Activated CD4-positive, CD25-positive, alpha-beta regulatory T cell treated with anti-CD3 and anti-CD28 coated beads, Interleukin-2, amount 50 U/mL, for 24 hours (primary cell): Measurements from ENCODE around the gene ABR.
"Not testable (repeated sequence)": the region's sequence is repeated elsewhere in the genome, so short reads cannot be mapped to it uniquely, and the experiment has no call there.

Source experiments
- ATAC-seq, 2 donors: fragments of 150-1000 bp; cut with Tn5 transposase; one replicate each; pipeline ENCODE4 v1.10.0; 2021; ENCODE audit warnings: mild to moderate bottlenecking in 1 of 2, moderate library complexity in 1 of 2

Gene ABR

DNA sequence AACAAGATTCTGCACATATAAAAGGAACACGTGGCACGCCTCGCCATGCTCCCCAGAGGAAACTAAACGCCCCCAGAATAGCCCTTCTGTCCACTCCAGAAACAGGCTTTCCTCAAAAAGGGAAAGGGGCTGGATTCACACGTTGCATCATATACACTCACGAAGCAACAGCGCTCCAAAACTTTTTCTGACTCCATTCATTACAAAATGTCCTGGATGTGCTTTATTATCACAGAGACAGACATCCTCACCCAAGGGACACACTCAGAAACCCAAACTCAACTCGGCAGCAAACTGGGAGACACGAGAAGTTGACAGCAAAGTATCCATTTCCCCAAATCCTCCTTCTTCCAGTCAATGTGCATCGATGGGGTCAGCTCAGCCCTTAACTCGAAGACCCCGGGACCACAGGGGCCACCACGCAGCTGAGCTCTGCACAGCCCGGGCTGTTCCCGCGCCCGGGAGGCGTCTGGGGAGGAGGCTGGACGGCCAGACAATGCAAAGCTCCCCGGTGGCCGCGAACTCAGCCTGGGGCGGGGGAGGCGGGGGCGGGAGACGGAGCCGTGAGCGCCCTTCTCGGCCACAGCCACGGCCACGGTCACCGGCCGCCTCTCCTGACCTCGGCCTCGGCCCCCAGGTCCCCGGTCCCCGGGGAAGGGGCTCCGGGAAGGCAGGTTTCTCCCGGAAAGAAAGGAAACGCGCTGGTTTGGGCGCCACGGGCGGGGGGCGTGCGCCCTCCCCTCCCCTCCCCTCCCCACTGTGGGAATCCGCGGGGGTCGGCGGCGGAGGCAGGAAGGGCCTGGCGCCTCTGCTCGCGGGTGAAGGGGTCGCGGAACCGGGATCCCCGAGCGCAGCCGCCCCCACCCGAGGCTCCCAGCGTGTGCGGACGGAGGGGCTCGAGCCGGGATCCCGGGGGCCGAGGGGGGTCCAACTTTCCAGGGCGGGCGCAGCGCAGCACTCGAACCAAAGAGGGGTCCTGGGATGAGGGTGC is 201.4 kb downstream of the ABR start:
- no peak for ATAC-seq

DNA sequence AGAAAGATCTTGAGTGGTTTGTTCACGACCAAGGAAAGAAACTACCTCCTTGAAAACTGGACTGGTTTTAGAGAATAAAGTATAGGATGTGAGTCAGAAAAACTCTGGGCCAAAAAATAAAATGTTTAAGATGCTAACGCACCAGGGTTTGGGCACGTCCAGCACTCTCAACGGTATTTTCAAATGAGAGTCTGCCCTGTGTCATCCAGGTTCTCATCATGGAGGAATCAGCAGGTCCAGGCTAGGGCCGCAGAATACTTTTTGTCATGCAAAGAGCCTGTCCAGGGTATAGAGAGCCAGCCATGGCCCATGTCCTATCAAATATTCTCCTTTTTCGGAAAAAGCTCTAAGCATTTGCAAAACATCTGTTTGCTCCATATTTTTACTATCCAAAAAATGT is 202.6 kb downstream of the ABR start:
- no peak for ATAC-seq

DNA sequence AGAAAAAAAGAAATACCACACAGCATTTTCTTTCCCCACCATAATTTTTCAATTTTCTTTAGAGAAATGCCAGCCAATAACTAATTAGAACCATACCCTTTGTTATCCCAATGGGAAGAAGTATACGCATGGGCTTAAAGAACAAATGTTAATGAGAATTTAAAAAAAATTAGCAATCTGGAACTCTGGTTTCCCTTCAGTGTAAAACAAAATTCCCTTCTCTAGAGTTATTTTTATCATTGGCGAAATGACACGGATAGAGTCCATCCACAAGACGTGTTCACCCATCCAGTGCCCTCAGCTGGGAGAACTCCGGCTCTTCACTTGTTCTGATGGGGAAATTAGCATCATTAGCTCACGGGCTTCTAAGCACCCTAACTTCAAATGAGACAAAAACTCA is 203.5 kb downstream of the ABR start:
- ATAC-seq = no peak

DNA sequence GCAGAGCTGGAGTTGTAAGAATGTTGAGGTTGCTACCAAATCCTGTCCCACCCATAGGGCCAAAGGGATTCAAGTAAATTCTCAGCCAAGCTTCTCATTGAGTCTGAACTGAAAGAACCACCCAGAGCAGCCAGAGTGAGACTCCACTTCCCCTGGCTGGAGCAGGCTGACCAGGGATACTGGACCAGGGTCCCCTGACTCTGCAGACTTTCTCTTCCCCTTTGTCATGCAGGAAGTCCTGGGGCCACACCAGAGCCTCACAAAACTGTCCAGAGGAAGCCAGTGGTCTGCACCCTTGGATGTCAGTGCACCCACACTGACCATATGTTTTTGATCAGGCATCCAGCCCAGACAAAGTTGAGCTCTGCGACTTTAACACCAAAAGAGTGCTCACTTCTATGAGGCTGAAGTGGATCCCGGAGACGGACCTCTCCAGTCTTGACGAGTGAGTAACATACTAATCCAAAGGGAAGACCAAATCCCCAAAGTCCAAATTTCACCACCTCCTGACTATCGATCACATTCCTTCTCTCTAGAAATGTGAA is 204.3 kb downstream of the ABR start:
- ATAC-seq = no peak

DNA sequence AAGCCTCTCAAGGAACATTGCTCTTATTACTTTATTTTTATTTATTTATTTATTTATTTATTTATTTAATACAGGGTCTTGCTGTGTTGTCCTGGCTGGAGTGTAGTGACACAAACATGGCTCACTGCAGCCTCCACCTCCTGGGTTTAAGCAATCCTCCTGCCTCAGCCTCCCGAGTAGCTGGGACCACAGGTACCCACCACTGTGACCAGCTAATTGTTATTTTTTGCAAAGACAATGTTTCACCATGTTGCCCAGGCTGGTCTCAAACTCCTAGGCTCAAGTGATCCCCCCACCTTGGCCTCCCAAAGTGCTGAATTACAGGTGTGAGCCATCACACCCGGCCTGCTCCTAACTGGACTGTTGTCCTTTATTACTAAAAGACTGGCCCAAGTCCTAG is 205.0 kb downstream of the ABR start:
- ATAC-seq = not testable (repeated sequence)

DNA sequence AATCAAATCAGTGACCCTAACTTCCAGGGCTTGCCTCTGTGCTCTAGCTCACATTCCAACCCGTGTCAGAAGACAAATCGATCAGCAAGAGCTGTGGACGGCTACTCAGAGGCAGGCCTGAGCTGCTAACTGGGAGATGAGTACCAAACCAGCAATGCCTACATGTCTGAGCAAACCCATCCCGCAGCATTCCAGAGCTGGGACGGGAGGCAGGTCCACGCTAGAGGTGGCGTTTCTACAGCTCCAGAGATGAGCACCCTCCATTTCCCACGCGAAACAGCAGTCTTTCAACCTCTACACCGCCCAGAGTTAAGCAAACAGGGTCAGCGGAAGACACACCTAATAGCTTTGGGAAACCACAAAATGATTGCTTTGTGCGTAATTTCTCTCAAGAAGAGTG is 206.7 kb downstream of the ABR start:
- no peak for ATAC-seq

DNA sequence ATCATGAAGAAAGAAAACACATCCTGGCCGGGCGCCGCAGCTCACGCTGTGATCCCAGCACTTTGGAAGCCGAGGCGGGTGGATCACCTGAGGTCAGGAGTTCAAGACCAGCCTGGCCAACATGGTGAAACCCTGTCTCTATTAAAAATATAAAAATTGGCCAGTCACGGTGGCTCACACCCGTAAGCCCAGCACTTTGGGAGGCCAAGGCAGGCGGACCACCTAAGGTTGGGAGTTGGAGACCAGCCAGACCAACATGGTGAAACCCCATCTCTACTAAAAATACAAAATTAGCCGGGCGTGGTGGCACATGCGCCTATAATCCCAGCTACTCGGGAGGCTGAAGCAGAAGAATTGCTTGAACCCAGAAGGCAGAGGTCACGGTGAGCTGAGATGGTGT is 207.9 kb downstream of the ABR start:
- ATAC-seq = not testable (repeated sequence)

DNA sequence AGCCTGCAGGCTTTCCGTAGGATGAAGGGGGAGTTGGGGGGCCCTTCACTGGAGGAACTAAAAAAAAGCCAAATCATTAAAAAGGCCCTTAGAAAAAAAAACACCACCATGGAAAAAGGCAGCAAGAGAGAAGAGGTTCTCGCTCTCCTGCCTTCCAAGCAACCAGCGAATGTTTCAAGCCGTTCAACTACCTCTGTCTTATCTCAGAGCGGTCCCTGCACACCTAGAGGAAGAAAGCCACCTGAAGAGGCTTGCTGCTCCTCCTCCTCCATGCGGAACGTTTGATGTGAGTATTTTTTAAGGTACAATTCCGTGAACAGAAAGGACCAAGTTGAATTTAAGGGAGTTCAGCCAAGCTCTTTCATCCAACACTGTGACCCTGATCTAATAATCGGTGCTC is 209.4 kb downstream of the ABR start:
- ATAC-seq = no peak

DNA sequence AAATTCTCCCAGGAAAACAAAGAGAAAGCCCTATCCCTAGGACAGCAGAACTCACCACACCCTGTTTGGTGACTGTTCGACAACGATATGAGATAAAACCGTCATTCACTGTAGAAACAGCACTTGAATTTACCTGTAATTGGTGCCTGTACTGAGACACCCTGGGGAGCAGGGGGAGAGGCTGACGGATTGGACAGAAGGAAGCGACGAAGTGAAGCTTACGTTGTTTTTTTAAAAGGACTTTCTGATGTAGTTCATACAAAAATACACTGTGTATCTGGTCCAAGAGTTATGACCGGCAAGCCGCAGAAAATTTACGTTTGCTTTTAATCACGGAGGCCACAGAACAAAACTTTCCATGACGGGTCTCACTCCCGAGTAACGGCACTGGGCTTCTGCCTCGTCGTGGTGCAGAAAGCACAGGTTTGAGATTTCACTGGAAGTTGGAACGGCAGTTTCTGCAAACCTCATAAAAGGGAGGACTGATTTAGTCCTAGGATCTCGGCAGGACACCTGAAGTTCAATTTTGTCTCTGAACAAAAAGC is 209.9 kb downstream of the ABR start:
- ATAC-seq = no peak

DNA sequence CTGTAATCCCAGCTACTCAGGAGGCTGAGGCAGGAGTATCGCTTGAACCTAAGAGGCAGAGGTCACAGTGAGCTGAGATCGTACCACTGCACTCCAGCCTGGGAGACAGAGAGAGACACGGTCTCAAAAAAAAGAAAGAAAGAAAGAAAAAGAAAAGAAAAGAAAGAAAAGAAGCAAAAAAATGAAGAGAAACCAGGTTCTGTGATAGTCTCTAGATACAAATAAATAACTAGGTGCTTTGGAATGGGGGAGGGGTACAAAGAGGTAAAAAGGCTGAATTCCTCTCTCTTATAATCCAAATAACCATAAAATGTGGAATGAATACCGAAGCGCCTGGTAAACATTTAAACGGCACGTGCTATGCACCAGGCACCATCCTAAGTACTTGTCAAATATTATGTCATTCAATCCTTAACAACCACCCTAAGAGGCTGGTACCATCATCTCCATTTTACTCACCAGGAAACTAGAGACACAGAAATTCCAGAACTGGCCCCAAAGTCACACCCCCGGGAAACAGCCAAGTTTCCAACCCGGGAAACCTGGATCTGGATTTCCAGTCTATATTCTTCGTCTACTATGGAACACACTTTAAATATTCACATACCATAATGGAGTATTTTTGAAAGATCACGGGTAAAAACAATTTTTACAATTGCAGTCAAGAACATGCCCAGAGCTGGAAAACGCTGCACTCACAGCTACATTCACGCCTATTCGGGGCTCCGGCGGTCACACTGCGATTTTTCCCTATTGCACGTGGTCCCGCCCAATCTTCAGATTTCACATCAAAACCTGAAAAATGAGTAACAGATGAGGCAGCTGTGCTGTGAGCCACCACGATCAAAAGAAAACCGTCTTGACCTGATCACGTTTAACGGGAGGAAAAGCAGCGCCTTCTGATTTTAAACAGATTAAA is 210.7 kb downstream of the ABR start:
- ATAC-seq = no peak

DNA sequence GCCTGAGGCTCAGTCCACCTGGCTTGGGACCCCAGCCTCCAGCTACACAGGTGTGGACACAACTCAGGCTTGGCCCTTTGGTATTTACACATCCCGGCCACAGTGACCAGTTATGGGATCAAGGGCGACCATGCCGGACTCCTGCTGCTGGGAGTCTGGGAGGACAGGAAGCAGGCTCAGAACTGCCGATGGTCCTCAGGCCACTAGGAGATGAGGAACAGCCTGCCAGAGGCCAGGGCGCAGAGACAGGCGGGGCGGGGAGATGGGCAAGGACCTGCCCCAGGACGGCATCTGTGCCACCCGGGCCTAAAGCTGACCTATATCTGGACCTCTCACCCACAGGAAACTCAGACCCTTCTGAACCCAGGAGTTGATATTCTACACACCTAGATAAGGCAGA is 212.7 kb downstream of the ABR start:
- no peak for ATAC-seq

DNA sequence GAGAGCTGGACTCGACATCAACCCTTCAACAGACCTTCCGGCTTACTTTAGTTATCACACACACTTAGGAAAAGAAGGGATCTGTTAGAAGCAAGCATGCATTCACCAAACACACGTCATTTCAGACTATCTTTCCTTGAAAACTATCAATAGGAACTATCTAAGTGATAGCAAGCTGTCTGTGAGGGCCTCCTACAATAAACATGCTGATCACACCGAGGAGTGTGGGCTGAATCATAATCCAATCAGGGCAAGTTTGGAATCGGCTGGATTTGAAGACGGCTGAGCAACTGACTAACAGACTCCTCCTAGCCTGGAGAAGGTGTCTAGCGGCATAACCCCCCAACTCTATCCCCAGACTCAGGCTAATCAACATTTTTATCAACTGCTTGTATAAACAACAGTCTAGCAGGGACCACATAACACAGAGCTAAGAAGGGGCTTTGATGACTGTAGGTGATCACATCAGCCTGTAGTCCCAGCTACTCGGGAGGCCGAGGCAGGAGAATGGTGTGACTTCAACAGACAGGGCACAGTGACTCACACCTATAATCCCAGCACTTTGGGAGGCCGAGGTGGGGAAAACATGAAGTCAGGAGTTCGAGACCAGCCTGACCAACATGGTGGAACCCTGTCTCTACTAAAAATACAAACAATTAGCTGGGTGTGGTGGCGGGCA is 214.3 kb downstream of the ABR start:
- ATAC-seq = no peak

DNA sequence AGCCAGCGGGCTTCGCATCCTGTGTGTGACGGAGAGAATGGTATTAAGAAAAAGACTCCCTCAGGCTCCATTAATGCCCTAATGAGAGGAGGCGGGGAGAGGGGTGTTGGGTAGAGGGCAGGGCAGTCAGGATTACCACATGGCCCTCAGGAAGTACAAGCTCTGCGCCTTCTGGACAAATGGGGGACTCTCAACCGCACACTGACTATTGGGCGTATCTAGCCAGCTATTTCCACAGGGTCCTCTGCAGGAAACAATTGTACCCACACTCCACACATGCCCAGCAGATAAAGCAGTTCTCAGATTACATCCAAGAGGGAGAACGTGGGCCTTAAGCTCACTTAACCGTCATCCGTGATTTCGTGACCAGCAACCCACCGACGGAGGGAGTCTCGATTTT is 214.9 kb downstream of the ABR start:
- no peak for ATAC-seq

DNA sequence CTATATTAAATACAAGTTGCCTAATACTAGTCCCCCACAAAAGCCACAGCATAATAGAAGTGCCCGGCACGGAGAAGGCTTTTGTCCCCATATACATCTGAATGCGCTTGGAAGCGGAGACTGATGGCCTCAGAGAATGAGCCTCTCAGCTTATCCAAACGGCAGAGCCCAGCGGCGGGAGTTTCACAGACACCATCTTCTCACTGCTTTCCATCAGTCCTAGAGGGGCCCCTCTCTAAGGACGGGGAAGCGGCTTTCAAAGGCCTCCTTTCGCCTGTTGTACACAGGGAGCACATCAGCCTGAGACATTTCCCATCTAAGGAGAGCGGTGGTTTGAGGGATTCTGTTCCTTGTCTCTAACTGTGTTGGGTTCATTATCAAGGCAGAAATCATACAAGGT is 217.1 kb downstream of the ABR start:
- ATAC-seq = no peak

DNA sequence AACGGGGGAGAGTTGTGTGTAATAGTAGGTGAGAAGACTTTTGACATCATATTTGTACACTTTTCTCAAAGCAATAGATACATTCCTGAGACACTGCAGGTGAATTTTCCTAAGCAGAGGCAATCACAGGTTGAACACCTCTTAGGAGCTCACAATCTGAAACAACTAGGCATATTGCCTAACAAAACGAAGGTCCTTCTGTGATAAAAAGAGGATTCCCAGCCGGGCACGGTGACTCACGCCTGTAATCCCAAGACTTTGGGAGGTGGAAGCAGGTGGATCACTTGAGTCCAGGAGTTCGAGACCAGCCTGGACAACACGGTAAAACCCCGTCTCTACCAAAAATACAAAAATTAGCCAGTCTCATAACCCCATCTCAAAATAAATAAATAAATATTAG is 217.6 kb downstream of the ABR start:
- ATAC-seq = no peak

DNA sequence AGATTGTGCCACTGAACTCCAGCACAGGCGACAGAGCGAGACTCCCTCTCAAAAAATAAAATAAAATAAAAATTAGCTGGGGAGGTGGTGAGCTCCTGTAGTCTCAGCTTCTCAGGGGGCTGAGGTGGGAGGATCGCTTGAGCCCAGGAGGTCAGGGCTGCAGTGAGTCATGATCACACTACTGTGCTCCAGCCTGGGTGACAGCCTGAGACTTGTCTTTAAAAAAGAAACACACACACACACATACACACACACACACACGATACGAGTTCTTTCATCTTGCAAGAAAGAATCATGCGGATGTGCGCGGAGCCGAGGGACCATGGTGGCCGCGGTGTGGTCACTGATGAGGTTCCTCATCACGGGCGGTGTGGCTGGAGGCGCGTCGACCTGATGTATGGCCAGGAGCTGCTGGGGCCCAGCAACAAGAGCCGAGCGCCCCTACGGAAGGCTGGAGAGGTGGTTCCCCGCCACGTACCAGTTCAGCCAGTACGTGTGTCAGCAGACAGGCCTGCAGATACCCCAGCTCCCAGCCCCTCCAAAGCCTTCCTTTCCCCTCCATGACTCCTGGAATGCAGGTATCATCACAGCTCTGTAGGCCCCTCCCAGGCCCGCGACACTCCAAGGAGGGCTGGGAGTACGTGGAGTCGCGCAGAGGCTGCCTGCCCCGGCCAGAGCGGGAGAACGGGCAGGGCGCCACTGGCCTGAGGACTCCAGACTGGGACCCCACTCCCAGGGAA is 220.9 kb downstream of the ABR start:
- ATAC-seq = no peak

DNA sequence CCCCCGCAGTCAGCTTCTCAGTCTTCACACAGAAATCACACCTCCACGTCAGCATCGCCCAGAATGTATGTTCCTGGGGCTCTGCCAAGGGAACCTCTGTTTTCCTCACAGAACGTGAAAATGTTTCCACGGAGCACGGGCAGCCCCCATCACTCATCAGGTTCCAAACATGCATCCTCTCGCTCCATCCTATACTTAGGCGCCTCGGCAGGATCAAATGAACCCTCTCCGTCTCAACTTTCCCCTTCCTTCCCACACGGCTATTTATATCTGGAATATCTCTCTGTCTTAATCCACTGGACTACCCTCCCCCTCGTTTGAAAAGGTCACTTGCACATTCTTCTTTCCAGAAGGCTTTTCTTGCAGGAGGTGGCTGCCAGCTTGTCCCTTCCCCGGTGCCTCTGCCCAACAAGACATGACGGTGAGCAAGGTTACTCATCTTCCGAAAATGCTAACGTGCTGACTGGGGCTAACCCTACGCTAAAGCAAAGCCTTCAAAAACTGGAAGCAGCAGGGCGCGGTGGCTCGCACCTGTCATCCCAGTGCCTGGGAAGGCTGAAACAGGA is 221.8 kb downstream of the ABR start:
- no peak for ATAC-seq

DNA sequence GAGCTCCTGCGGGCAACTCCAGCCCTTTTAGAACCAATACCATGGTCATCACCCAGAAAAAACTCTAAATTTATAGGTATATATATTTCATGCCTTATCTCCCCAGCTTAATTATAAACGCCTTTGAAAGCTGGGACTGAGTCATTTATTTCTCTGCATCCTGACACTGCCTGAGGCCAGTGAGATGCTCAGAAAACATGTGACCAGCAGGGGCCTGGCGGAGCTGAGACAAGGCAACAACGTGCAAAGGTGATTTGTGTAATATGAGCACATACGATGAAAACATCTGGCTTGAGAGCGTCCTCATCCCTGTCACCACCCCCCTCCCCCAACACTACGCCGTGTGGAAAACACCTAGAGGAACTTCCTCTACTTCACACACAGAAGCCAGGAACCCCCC is 222.9 kb downstream of the ABR start:
- ATAC-seq = no peak

DNA sequence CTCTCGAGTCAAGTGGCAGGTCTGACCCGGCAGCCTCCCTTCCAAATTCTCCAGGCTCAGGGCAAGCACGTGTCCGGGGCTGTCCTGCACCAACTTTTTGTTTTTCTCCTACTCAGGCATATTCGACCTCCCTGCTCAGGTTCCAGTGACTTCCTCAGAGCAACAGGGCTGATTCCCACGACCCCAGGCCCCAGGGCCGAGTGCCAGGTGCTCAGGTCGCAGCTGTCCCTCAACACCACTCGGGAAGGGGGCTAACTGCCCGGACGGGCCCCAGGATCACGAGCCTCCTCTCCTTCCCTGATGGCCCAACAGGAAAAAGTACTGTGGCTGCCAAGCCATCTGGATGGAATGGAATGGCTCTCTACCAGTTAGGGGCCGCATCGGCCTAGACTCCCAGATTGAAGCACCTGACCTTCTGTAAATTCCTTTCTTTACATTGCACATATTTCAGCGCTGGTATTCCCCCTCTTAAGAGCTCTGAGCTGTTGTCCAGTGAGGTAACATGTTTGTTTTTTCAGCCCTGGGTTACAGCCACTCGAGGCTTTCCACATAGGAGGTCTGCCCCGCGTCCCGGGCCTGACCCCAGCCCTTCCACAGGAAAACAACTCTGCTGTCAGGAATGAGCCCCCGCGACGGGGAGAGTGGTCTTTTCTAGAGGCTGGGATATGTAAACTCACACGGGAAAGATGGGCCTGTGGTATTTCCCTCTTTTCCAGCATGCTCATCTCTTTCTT is 225.2 kb downstream of the ABR start:
- no peak for ATAC-seq

DNA sequence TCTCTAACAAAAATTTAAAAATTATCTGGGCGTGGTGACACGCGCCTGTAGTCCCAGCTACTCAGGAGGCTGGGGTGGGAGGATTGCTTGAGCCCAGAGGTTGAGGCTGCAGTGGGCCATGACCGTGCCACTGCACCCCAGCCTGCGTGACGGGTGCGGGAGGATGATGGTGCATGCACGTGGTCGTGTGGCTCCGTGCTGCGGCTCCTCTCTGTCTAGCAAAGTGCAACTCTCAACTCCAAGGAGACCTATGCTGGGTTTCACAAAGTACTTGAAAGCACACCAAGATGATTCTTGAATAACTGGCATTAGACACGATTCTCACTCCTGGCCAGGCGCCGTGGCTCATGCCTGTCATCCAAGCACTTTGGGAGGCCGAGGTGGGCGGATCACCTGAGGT is 226.0 kb downstream of the ABR start:
- no peak for ATAC-seq
